ENCODE measurements around the gene STAB2.
"Not testable (repeated sequence)": the region's sequence is repeated elsewhere in the genome, so short reads cannot be mapped to it uniquely, and the experiment has no call there.

Gene STAB2

GRCh38 chr12:103785243-103786031 is 198.4 kb downstream of the STAB2 start:
- no peak for DNase-seq

GRCh38 chr12:103786201-103786600 is 199.1 kb downstream of the STAB2 start:
- no peak for DNase-seq

- no peak for DNase-seq
Measured at GRCh38 chr12:103791350-103791920, 204.4 kb downstream of the STAB2 start.

- no peak for DNase-seq
Measured at GRCh38 chr12:103793046-103793445, 206.0 kb downstream of the STAB2 start.

GRCh38 chr12:103793512-103794045 is 206.5 kb downstream of the STAB2 start:
- DNase-seq: no peak

- DNase-seq: no peak
Measured at GRCh38 chr12:103794309-103795213, 207.5 kb downstream of the STAB2 start.

GRCh38 chr12:103798586-103798985 is 211.5 kb downstream of the STAB2 start:
- no peak for DNase-seq

GRCh38 chr12:103799504-103799856 is 212.4 kb downstream of the STAB2 start:
- no peak for DNase-seq

- no peak for DNase-seq
Measured at GRCh38 chr12:103799857-103800771, 213.0 kb downstream of the STAB2 start.

GRCh38 chr12:103801709-103802585 is 214.9 kb downstream of the STAB2 start:
- DNase-seq: no peak

GRCh38 chr12:103802586-103802886 is 215.5 kb downstream of the STAB2 start:
- no peak for DNase-seq

GRCh38 chr12:103803847-103804246 is 216.8 kb downstream of the STAB2 start:
- DNase-seq: no peak

- DNase-seq: no peak
Measured at GRCh38 chr12:103805655-103806360, 218.7 kb downstream of the STAB2 start.

- DNase-seq: no peak
Measured at GRCh38 chr12:103806803-103807202, 219.7 kb downstream of the STAB2 start.

- no peak for DNase-seq
Measured at GRCh38 chr12:103807561-103808238, 220.6 kb downstream of the STAB2 start.

GRCh38 chr12:103808239-103808880 is 221.3 kb downstream of the STAB2 start:
- DNase-seq: no peak

GRCh38 chr12:103809154-103809553 is 222.1 kb downstream of the STAB2 start:
- DNase-seq: no peak

GRCh38 chr12:103809639-103810038 is 222.6 kb downstream of the STAB2 start:
- DNase-seq: not testable (repeated sequence)

GRCh38 chr12:103810111-103810510 is 223.0 kb downstream of the STAB2 start:
- DNase-seq: no peak

- no peak for DNase-seq
Measured at GRCh38 chr12:103811791-103812190, 224.7 kb downstream of the STAB2 start.
